Loucy (cell line): ENCODE data around the gene CTR9.

Experiments
- H2AFZ ChIP-seq: fragments of 200-600 bp; sonication (generic); 2 replicates; pipeline ENCODE4 v1.6.0; 2016; ENCODE audit warnings: antibody characterized with exemption, mild to moderate bottlenecking, low read length, moderate library complexity
- H3F3A ChIP-seq: fragments of 200-600 bp; 2 replicates; pipeline ENCODE4 v1.6.0; 2016; ENCODE audit warnings: antibody characterized with exemption, low read depth, mild to moderate bottlenecking
- H3K27me3 ChIP-seq: fragments of 200-600 bp; sonication (generic); 2 replicates; pipeline ENCODE4 v1.6.1; 2014; ENCODE audit warnings: low read length, mild to moderate bottlenecking; ENCODE audit not compliant: insufficient read depth, poor library complexity, severe bottlenecking
- H3K36me3 ChIP-seq: fragments of 200-600 bp; sonication (generic); 2 replicates; pipeline ENCODE4 v1.6.1; 2016; ENCODE audit warnings: low read length; ENCODE audit not compliant: insufficient read depth
- H3K4me1 ChIP-seq: fragments of 200-600 bp; sonication (generic); 2 replicates; pipeline ENCODE4 v1.5.1; 2014; ENCODE audit warnings: low read length, mild to moderate bottlenecking; ENCODE audit not compliant: insufficient read depth, poor library complexity, severe bottlenecking
- H3K4me2 ChIP-seq: fragments of 200-600 bp; sonication (generic); 2 replicates; pipeline ENCODE4 v1.6.0; 2014; ENCODE audit warnings: antibody characterized with exemption, low read length, low read depth, mild to moderate bottlenecking; ENCODE audit not compliant: poor library complexity, severe bottlenecking
- H3K4me3 ChIP-seq: fragments of 200-600 bp; sonication (generic); 2 replicates; pipeline ENCODE4 v1.5.1; 2014; ENCODE audit warnings: low read length, mild to moderate bottlenecking, mixed read lengths; ENCODE audit not compliant: poor library complexity, severe bottlenecking
- H3K79me2 ChIP-seq: fragments of 200-600 bp; sonication (generic); 2 replicates; pipeline ENCODE4 v1.6.1; 2014; ENCODE audit warnings: low read length; ENCODE audit not compliant: insufficient read depth
- H3K9ac ChIP-seq: fragments of 200-600 bp; sonication (generic); 2 replicates; pipeline ENCODE4 v1.6.0; 2014; ENCODE audit warnings: mild to moderate bottlenecking, low read depth, low read length, moderate library complexity; ENCODE audit not compliant: poor library complexity, severe bottlenecking
- H3K9me2 ChIP-seq: fragments of 200-600 bp; sonication (generic); replicated peaks from 2 replicates; pipeline ENCODE4 v1.6.1; 2016; ENCODE audit warnings: low read depth, low read length, mixed read lengths
- H3K9me3 ChIP-seq: fragments of 200-600 bp; sonication (generic); 2 replicates; pipeline ENCODE4 v1.6.1; 2014; ENCODE audit warnings: mild to moderate bottlenecking, antibody characterized with exemption, low read length, low read depth; ENCODE audit not compliant: insufficient read depth
- H4K20me1 ChIP-seq: fragments of 200-600 bp; sonication (generic); 2 replicates; pipeline ENCODE4 v1.6.0; 2014; ENCODE audit warnings: antibody characterized with exemption, low read length, mild to moderate bottlenecking; ENCODE audit not compliant: insufficient read depth, poor library complexity, severe bottlenecking
- EZH2phosphoT487 ChIP-seq: fragments of 200-600 bp; IDR thresholded peaks from 2 replicates; pipeline ENCODE4 v1.6.1; 2018; ENCODE audit warnings: antibody characterized with exemption, mild to moderate bottlenecking, moderate library complexity, borderline replicate concordance
- TF ChIP-seq, protein P1 (sequence below): fragments of 200-600 bp; sonication (generic); conservative IDR thresholded peaks from 2 replicates; pipeline ENCODE4 v1.5.1; 2014; ENCODE audit warnings: mild to moderate bottlenecking, antibody characterized with exemption, low read length

Gene CTR9

DNA sequence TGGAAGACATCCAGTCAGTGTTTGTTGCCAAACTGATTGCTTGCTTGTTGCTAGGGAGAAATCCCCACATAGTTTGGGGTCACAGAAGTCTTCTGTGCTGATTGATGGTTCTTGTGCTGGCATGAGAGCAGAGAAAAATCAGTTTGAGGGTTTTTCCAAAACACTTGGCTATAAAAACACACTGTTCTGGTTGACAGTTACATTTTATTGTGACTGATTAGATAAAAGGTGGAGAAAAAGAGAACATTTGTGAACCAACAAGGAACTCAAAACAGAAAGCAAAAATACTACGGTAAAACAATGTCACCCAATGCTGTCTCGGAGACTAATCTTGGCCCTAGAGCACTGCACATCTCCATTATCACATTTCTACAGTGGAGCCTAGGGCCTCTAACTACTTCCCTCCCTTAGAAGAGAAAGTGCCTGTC lies 72.1 kb downstream of the CTR9 start:
- H3K9ac ChIP-seq = no peak overlapping the region
- no peaks in the 10 kb centered on the region for H3K27me3 ChIP-seq
- no peaks in the 10 kb centered on the region for H3K9me3 ChIP-seq
- peaks cover 18% of the 10 kb centered on the region for H3K4me1 ChIP-seq
- peak overlapping the region; percentile 63 for H2AFZ ChIP-seq
- no peaks in the 10 kb centered on the region for H3F3A ChIP-seq
- H3K4me3 ChIP-seq = peak overlapping the region; percentile 21
- TF ChIP-seq, protein P1, sequence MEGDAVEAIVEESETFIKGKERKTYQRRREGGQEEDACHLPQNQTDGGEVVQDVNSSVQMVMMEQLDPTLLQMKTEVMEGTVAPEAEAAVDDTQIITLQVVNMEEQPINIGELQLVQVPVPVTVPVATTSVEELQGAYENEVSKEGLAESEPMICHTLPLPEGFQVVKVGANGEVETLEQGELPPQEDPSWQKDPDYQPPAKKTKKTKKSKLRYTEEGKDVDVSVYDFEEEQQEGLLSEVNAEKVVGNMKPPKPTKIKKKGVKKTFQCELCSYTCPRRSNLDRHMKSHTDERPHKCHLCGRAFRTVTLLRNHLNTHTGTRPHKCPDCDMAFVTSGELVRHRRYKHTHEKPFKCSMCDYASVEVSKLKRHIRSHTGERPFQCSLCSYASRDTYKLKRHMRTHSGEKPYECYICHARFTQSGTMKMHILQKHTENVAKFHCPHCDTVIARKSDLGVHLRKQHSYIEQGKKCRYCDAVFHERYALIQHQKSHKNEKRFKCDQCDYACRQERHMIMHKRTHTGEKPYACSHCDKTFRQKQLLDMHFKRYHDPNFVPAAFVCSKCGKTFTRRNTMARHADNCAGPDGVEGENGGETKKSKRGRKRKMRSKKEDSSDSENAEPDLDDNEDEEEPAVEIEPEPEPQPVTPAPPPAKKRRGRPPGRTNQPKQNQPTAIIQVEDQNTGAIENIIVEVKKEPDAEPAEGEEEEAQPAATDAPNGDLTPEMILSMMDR = no peak
- TF ChIP-seq EZH2phosphoT487 = no peak
- no peaks in the 10 kb centered on the region for H4K20me1 ChIP-seq
- no peaks in the 10 kb centered on the region for H3K79me2 ChIP-seq
- peak overlapping the region; percentile 44 for H3K4me2 ChIP-seq
- no peaks in the 10 kb centered on the region for H3K36me3 ChIP-seq
- H3K9me2 ChIP-seq = no peaks in the 10 kb centered on the region

DNA sequence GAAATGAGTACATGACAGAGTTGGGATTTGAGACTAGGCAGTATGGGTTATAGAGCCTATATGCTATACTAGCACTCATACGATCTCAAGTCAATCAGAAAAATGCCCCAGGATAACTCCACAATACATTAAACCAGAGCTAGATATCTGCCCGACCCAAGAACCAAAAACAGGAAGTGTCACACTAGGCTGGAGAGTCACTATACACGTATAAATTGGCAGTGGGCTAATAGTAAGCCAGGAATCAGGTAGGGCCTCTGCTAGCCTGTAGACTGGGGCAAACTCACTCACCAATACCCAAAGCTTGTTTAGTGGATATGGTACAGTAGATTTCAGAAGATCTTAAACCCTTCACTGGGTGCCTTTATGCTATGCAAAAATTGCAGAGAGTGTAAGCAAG lies 73.8 kb downstream of the CTR9 start:
- Histone ChIP-seq H3K27me3 (no peaks in the 10 kb centered on the region), H3K4me2 (no peak overlapping the region), H3K4me3 (no peak overlapping the region), H3K9me2 (no peaks in the 10 kb centered on the region), H3F3A (no peaks in the 10 kb centered on the region), H2AFZ (peak overlapping the region; percentile 64), H3K4me1 (peaks cover 18% of the 10 kb centered on the region), H3K9ac (no peak overlapping the region), H3K36me3 (no peaks in the 10 kb centered on the region), H3K9me3 (no peaks in the 10 kb centered on the region), H3K79me2 (no peaks in the 10 kb centered on the region), H4K20me1 (no peaks in the 10 kb centered on the region)
- no peak for TF ChIP-seq EZH2phosphoT487
- TF ChIP-seq, protein P1 = no peak

DNA sequence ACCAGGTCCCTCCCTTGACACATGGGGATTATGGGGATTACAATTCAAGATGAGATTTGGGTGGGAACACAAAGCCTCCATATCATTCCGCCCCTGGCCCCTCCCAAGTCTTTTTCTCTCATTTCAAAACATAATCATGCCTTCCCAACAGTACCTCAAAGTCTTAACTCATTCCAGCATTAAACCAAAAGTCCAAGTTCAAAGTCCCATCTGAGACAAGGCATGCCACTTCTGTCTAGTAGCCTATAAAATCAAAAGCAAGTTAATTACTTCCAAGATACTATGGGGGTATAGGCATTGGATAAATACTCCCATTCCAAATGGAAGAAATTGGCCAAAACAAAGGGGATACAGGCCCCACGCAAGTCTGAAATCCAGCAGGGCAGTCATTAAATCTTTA lies 77.4 kb downstream of the CTR9 start:
- peaks cover 11% of the 10 kb centered on the region for H3K4me1 ChIP-seq
- no peak for TF ChIP-seq EZH2phosphoT487
- TF ChIP-seq, protein P1 = no peak
- no peaks in the 10 kb centered on the region for H3F3A ChIP-seq
- H3K79me2 ChIP-seq = no peaks in the 10 kb centered on the region
- no peak overlapping the region for H3K4me2 ChIP-seq
- no peaks in the 10 kb centered on the region for H3K36me3 ChIP-seq
- no peaks in the 10 kb centered on the region for H4K20me1 ChIP-seq
- no peaks in the 10 kb centered on the region for H3K9me2 ChIP-seq
- no peak overlapping the region for H2AFZ ChIP-seq
- H3K4me3 ChIP-seq = no peak overlapping the region
- no peaks in the 10 kb centered on the region for H3K9me3 ChIP-seq
- no peaks in the 10 kb centered on the region for H3K27me3 ChIP-seq
- H3K9ac ChIP-seq = no peak overlapping the region
